Fibroblast of skin of left biceps (primary cell): ENCODE results near the gene RNF215.

Source experiments
- DNase-seq, 2 experiments: peaks; one replicate each; pipeline ENCODE4 v3.0.0-alpha.2; 2013; ENCODE audit warnings: low read depth in 2 of 2

RNF215 gene

GRCh38 chr22:30386960-30387827, at the start of gene RNF215:
Gene RNF215 (minus strand): TSS chr22:30387411. CDS start chr22:30387313, 98 bp downstream.
- DNase-seq = peak; percentile 34 to 51

GRCh38 chr22:30436196-30436595, 49.0 kb upstream of the RNF215 start:
- DNase-seq = no peak

DNA sequence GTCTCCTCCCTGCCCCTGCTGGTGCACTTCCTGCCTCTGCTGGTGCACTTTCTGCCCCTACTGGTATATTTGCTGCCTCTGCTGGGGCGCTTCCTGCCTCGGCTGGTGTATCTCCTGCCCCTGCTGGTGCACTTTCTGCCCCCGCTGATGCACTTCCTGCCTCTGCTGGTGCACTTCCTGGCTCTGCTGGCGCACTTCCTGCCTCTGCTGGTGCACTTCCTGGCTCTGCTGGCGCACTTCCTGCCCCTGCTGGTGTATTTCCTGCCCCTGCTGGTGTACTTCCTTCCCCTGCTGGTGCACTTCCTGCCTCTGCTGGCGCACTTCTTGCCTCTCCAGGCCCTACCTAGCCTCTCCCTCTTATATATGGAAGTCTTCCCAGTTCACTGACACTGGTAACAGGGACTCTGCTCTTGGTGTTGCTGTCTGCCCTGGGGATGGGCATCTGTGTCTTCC, 48.5 kb upstream of the RNF215 start:
- DNase-seq = no peak

DNA sequence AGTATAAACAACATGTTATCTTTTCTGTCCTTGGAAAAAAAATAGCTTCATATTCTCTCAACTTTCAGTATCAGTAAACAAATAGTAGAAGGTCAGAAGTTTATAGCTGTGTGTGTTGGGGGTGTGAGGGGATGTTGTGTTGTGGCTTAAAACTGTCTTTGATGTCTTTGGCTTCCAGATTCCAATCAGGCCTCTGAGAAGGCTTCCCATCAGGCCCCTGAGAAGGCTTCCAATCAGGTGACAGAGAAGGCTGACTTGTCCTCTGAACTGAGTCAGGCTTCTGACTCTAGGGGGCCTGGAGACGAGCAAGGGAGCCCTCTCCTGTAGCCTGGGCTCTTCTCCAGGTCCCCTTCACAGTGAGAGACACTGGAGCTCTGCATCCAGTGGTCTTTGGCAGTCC, 47.6 kb upstream of the RNF215 start:
- no peak for DNase-seq

DNA sequence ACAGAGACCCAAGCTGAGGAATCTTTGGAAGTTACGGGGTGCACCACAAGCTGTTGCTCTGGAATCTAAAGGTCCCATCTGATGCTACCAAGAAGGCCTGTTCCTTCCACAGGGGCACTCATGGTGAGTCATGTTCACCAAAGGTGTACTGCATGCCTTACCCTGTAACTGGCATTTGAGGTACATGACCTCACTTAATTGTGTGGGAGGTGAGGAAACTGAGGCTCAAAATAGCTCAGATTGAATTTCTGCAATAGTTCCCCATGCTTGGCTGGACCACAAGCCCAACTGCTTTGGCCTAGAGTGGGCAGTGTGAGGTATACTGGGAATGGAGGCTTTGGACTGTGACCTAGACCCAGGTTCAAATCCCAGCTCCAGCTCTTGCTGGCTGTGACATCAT, 46.6 kb upstream of the RNF215 start:
- no peak for DNase-seq

DNA sequence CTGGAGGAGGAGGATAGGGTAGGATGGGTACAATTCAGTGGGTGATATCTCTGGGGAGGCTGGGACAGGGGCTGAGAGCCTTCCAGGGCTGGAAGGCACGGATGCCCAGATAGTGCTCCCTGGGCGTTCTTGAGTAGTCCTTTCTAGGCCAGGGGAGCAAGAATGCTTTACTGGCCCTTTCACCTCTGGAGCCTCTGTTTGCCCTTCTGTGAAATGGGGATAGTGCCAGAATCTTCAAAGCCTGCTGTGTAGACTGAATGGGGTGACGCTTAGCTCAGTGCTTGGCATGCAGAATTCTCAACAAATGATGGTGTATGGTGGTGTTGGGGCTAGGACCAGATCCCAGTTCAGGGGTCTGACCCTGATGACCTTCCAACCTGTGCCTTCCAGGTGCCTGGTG, 46.0 kb upstream of the RNF215 start:
- DNase-seq = no peak

DNA sequence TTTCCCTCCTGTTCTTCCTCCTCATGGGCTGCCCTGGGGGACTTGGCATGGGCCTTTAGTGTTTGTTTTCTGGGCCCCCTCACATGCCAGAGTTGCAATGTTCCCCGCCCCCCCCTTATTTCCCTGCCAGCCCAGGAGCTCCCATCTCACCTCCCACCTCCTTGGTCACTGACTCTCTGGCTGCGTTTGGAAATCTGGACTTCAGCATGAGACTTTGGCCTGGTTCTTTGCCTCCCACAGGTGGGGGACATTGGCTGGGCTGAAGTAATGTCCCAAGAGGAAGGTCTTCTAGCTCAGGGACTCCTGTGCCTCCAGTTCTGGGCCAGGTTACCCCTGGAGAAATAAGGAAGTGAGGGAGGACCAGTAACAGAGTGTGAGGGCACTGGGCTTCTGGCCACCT, 45.3 kb upstream of the RNF215 start:
- no peak for DNase-seq

DNA sequence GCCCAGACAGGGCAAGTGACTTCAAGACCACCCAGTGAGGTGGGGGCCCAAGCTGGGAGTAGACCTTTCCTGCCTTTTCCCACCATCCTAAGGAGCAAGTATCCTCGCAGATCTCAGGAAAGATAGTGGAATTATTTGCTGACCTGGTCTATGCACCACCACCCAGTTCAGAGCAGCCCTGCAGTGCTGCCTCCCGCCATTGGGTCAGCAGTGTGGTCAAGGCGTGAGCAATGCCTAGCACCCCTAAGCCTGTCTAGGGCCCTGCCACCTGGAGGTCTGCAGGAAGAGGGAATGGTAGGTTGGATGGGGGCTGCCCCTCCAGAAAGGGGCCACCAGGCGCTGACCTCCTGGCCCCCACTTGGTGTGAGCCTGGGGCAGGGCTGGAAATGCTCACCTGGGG, 44.9 kb upstream of the RNF215 start:
- DNase-seq = no peak

DNA sequence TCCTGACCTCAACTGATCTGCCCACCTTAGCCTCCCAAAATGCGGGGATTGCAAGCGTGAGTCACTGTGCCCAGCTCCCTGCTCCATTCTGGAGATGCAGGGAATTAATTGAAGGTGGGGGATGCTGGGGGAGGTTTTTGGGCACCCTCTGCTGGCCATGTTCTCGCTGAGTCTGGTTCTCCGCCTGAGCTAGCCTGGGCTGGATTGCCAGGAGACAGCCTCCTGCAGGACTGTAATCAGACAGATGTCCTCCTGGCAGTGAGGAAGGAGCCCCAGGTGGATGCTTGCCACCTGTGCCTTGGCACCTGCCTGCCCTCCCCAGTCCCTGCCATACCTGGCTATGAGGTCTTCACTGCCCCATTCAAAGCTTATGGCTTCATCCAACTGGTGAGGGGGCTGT, 43.7 kb upstream of the RNF215 start:
- DNase-seq = no peak

GRCh38 chr22:30429887-30430286, 42.7 kb upstream of the RNF215 start:
- no peak for DNase-seq

GRCh38 chr22:30427871-30428270, 40.7 kb upstream of the RNF215 start:
- DNase-seq = no peak

- no peak for DNase-seq
These were observed 39.5 kb upstream of the RNF215 start for GRCh38 chr22:30426388-30427353.

GRCh38 chr22:30425616-30426387, 38.6 kb upstream of the RNF215 start, which contains the start of gene MTFP1:
Gene MTFP1 (plus strand): TSS chr22:30425768. CDS start chr22:30425880, 112 bp downstream.
- DNase-seq = no peak

- DNase-seq = no peak
These were observed 38.1 kb upstream of the RNF215 start for GRCh38 chr22:30425327-30425615.

DNA sequence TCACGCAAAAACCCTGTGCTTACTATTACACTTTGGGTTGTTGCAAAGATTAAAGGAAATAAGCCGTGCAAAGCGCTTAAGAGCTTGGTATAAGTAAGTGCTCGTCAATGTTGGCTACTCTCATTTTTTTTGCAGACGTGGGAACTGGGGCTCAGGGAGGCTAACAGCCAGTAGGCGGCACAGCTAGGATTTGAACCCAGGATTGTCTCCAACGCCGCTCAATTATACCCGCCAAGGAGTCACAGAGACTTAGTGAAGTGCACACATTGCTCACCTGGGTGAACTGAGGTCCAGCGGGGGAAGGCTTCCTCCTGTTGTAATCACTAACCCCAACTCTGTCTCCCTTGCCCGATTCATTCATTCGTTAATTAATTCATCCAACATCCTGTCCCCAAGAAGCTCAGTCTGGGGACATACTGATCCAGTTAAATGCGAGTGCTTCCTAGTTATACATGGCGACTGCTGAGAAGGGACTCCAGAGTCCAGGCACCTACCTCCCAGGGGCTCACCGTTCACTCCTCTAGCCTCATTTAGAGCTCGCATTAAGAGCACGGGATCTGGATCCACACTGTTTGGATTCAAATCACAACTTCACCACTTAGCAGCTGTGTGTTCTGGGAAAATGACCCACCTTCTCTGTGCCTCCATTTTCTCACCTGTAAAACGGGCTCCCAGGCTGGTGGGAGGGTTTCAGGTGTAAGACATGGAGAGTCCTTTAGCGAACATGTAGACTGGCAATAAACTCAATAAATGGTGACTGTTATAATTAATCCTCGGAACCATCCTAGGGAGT, 37.5 kb upstream of the RNF215 start:
- DNase-seq = no peak

DNA sequence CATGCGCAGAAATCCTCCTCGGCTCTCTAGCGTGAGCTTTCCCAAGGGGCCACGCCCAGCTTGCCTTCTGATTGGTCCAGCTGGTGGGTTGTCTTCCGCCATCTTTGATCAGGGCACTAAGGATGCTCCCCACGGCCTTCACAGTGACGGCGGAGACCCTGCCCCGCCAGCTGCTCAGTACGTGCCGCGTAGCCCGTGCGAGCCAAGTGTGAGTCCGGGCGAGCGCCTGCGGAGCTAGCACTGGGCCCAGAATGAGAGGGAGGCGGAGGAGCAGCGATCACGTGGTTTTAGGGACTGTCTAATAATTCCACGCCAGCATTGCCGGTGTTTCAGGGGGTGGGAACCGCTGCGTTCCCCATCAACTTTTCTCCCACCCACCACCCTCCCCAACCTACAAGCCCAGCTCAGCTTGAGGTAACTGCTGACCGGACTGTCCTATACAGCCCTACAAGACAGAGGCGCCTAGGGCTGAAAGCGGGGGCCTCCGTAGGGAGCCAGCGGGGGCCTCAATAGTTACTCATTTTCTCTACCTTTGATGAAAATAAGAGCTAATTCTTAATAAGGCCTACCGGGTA, 36.8 kb upstream of the RNF215 start:
- DNase-seq = peak; percentile 99 to 100

DNA sequence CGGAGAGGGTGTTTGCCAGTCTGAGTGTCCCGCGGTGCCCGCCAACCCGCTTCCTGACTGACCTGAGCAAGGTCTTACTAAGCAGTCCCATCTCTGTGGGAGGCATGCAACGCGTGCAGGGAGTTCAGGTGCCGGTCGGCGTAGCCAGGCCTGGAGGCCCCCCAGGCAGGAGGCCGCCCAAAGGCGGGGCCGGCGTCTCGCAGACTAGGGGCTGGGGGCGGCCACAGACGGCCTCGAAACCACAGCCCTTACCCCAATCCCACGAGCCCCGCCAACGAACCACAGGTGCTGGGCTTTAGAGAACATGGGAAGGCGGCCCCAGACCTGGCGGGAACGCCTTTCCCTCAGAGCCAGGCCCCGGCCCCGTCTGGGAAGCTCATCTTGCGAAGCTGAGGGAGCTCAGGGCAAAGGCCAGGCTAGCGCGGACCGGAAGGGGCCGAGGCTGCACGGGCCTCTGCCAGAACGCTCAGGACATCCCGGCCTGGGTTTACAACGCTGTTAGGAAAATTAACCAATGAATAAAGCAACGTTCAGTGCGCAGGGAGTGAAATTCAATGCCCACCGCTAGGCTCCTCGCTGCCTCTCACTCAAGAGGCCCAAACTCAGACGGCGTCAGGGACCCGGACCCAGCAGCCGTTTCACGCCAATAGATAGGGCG, 36.2 kb upstream of the RNF215 start:
- DNase-seq = no peak

DNA sequence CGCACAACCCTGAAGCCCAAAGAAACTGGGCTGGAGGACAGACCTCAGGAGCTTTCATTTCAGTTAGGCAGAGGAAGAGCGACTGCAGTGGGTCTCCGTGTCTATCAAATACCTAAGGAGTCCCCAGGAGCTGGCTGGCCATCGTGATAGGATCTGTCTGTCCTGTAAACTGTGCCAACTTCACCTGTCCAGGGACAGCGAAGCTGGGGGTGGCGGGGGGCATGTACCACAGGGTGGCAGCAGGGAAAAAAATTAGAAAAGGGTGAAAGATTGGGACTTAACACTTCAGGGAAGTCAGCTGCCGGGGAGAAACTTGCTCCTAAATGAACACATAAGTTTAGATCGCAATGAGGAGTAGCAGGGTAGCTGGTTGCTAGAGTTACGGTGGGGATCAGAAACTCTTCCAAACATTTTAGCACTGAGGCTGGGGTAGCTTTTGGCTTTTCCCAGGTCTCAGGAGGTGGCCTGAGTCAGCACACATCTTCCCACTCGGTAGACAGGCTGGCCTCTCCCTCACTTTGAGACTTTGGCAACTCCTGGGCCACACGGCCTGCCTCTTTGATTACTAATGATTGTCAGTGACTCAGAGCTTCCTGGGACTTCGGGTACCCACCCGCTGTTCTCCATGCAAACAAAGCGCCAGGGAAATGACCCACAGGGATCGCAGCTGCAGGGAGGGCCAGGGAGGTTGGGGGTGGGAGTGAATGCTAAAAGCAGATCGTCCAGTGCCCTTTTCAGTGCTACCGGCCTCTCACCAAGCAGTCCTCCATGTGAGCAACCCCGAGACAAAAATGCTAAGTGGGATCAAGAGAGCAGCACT, 35.5 kb upstream of the RNF215 start:
- DNase-seq = peak; percentile 54 to 55
